ENCODE data around the gene SLC11A2. TPM values are rescaled to one million over a fixed set of nuclear protein-coding genes. Genes with fewer than 3 reads are reported as not detected.

The SLC11A2 gene
- total and polyA plus RNA-seq, 2 donors (not counting 1 experiment from before 2014, with no cell fraction given), result 19.7 to 42.0 TPM

GRCh38 chr12:50990147-50990727 is 35.9 kb downstream of the SLC11A2 start:
- ATAC-seq (ENCODE audit: low read depth) (no peak), DNase-seq (no peak)
- Histone ChIP-seq H3K9ac (ENCODE audit: low read length) (no peak overlapping the region), H2AFZ (ENCODE audit: insufficient read depth, low read depth, low read length, poor library complexity, severe bottlenecking) (no peak overlapping the region), H3K4me2 (replicated peaks; ENCODE audit: low read depth, low read length, poor library complexity, severe bottlenecking) (no peak overlapping the region), H4K20me1 (ENCODE audit: control insufficient read depth, insufficient read depth, low read length, poor library complexity, severe bottlenecking) (no peaks in the 10 kb centered on the region), H3K4me1 (ENCODE audit: control insufficient read depth in 2 of 2, insufficient read depth in 2 of 2, low read length in 2 of 2) (peaks cover 0 to 2% of the 10 kb centered on the region in 2 donors), H3K79me2 (ENCODE audit: control insufficient read depth, insufficient read depth, low read length) (no peaks in the 10 kb centered on the region), H3K9me3 (ENCODE audit: control extremely low read depth in 1 of 3, control insufficient read depth in 2 of 3, insufficient read depth in 1 of 3, low read length in 2 of 3) (no peaks in the 10 kb centered on the region), H3K27me3 (replicated peaks in 1 of 4; ENCODE audit: control extremely low read depth in 1 of 4, control insufficient read depth in 3 of 4, insufficient read depth in 4 of 4, low read length in 3 of 4) (no peaks in the 10 kb centered on the region), H3K36me3 (replicated peaks in 1 of 2; ENCODE audit: control extremely low read depth in 1 of 2, control insufficient read depth in 1 of 2, extremely low read depth in 1 of 2, insufficient read depth in 2 of 2, low read length in 1 of 2) (peaks cover 2 to 54% of the 10 kb centered on the region in 2 experiments), H3K27ac (ENCODE audit: low read length in 2 of 2) (no peak overlapping the region), H3K4me3 (ENCODE audit: control extremely low read depth in 1 of 5, extremely low read depth in 1 of 5, insufficient read depth in 1 of 5, low read depth in 2 of 5, low read length in 4 of 5) (no peak overlapping the region)
- ChIA-PET POLR2A (no interaction called here), CTCF (interaction anchor here (0.9 to 7.1 kb wide), 3 partner anchors 9 to 224 kb away, joined by 5 to 343 read pairs (median 102); partner anchors contain the start of gene ATF1)
- peaks cover 6% of the 10 kb centered on the region for H3K4me1 Mint-ChIP-seq
- TF ChIP-seq EZH2 (IDR thresholded peaks at IDR 0.05; ENCODE audit: borderline replicate concordance, insufficient read depth, low read depth, low read length, poor library complexity, severe bottlenecking), result no peak
- no peak for TF ChIP-seq CTCF (IDR thresholded peaks at IDR 0.05)
- H3K9me3 Mint-ChIP-seq (ENCODE audit: insufficient read depth), result no peaks in the 10 kb centered on the region
- 83% methylated on average over 1 of the region's 4 CpGs for WGBS (ENCODE audit: insufficient coverage)
- intact Hi-C loops (cut with micrococcal nuclease), result no loop called here
- H3K4me3 Mint-ChIP-seq, result no peak overlapping the region
- no peak overlapping the region for H3K27ac Mint-ChIP-seq
- no peaks in the 10 kb centered on the region for H3K27me3 Mint-ChIP-seq

- no peak overlapping the region for H3K27ac Mint-ChIP-seq
These were observed 37.3 kb downstream of the SLC11A2 start for GRCh38 chr12:50988871-50989270.

More at GRCh38 chr12:50988871-50989270, 37.3 kb downstream of the SLC11A2 start:
- POLR2A ChIA-PET, result no interaction called here
- Histone ChIP-seq H3K9ac (ENCODE audit: low read length) (no peak overlapping the region), H2AFZ (ENCODE audit: insufficient read depth, low read depth, low read length, poor library complexity, severe bottlenecking) (no peak overlapping the region), H3K79me2 (ENCODE audit: control insufficient read depth, insufficient read depth, low read length) (no peaks in the 10 kb centered on the region), H4K20me1 (ENCODE audit: control insufficient read depth, insufficient read depth, low read length, poor library complexity, severe bottlenecking) (no peaks in the 10 kb centered on the region), H3K4me1 (ENCODE audit: control insufficient read depth in 2 of 2, insufficient read depth in 2 of 2, low read length in 2 of 2) (peaks cover 0 to 2% of the 10 kb centered on the region in 2 donors), H3K27me3 (replicated peaks in 1 of 4; ENCODE audit: control extremely low read depth in 1 of 4, control insufficient read depth in 3 of 4, insufficient read depth in 4 of 4, low read length in 3 of 4) (no peaks in the 10 kb centered on the region), H3K27ac (ENCODE audit: low read length in 2 of 2) (no peak overlapping the region), H3K36me3 (replicated peaks in 1 of 2; ENCODE audit: control extremely low read depth in 1 of 2, control insufficient read depth in 1 of 2, extremely low read depth in 1 of 2, insufficient read depth in 2 of 2, low read length in 1 of 2) (peaks cover 2 to 50% of the 10 kb centered on the region in 2 experiments), H3K9me3 (ENCODE audit: control extremely low read depth in 1 of 3, control insufficient read depth in 2 of 3, insufficient read depth in 1 of 3, low read length in 2 of 3) (no peaks in the 10 kb centered on the region), H3K4me2 (replicated peaks; ENCODE audit: low read depth, low read length, poor library complexity, severe bottlenecking) (no peak overlapping the region), H3K4me3 (ENCODE audit: control extremely low read depth in 1 of 5, extremely low read depth in 1 of 5, insufficient read depth in 1 of 5, low read depth in 2 of 5, low read length in 4 of 5) (no peak overlapping the region)
- no peak overlapping the region for H3K4me3 Mint-ChIP-seq
- TF ChIP-seq CTCF (IDR thresholded peaks at IDR 0.05) (no peak), EZH2 (IDR thresholded peaks at IDR 0.05; ENCODE audit: borderline replicate concordance, insufficient read depth, low read depth, low read length, poor library complexity, severe bottlenecking) (no peak)
- 100% methylated on average over 1 of the region's 5 CpGs for WGBS (ENCODE audit: insufficient coverage)
- no peak for DNase-seq
- H3K9me3 Mint-ChIP-seq (ENCODE audit: insufficient read depth), result no peaks in the 10 kb centered on the region
- no peak for ATAC-seq (ENCODE audit: low read depth)
- intact Hi-C loops (cut with micrococcal nuclease), result loop anchor here (5.0 to 10.0 kb wide), 2 partner anchors 94 to 353 kb away; no protein-coding TSS in a partner anchor
- H3K27me3 Mint-ChIP-seq, result no peaks in the 10 kb centered on the region
- CTCF ChIA-PET, result interaction anchor here (0.9 to 7.1 kb wide), 7 partner anchors 38 to 352 kb away, joined by 3 to 343 read pairs (median 13); partner anchors contain the start of genes ATF1 and SLC11A2
- peaks cover 6% of the 10 kb centered on the region for H3K4me1 Mint-ChIP-seq
